D341Med (cell line): ENCODE measurements around the gene CHD2.

ENCODE experiments used
- DNase-seq: peaks from one replicate; pipeline ENCODE4 v3.0.0; 2012; ENCODE audit warnings: low spot score

The CHD2 gene

GRCh38 chr15:93068581-93069199 is 168.6 kb downstream of the CHD2 start:
- no peak for DNase-seq

- DNase-seq = no peak
Observed at GRCh38 chr15:93070132-93070531, 170.0 kb downstream of the CHD2 start.

- DNase-seq = no peak
Observed at GRCh38 chr15:93070551-93071296, 170.6 kb downstream of the CHD2 start.

DNA sequence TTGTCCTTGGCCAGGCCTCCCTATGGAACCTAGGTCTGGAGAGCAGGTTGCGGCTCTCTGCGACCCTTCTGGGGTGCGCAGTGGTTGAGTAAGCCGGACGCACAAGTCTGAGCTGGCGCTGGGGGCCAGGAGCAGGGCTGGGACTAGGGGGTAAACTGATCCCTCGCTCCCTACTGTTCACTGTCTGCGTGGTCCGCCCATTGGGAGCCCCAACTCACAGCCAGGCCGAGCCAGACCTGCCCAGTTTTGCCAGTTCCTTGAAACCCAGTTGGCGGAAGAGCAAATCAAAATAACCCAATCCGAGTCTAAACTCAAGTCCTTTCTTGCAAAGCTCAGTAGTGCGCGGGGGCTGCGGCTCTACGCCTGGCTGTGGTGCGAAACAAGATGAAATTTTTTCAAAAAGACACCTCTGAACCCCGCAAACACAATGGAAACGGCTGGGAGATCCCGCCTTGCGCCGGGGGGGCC is 171.4 kb downstream of the CHD2 start:
- no peak for DNase-seq

DNA sequence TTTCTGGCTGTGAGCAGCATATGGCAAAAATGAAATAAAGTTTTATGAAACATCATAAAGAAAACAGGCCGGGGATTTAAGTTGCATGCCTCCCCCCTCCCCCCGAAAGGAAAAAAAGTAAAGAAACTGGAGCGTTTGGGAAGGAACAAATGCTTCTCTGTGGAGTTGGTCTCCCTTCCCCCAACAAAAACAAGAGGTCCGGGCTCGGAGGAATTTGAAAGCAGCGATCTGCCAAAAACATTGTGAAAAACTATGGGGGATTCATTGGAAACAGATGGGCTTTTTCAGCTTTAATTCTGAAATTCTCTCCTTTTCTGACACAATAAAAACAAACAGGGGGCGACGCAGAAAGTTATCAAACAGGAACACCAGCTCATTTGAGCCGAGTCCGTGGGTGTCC is 171.9 kb downstream of the CHD2 start:
- DNase-seq = no peak

DNA sequence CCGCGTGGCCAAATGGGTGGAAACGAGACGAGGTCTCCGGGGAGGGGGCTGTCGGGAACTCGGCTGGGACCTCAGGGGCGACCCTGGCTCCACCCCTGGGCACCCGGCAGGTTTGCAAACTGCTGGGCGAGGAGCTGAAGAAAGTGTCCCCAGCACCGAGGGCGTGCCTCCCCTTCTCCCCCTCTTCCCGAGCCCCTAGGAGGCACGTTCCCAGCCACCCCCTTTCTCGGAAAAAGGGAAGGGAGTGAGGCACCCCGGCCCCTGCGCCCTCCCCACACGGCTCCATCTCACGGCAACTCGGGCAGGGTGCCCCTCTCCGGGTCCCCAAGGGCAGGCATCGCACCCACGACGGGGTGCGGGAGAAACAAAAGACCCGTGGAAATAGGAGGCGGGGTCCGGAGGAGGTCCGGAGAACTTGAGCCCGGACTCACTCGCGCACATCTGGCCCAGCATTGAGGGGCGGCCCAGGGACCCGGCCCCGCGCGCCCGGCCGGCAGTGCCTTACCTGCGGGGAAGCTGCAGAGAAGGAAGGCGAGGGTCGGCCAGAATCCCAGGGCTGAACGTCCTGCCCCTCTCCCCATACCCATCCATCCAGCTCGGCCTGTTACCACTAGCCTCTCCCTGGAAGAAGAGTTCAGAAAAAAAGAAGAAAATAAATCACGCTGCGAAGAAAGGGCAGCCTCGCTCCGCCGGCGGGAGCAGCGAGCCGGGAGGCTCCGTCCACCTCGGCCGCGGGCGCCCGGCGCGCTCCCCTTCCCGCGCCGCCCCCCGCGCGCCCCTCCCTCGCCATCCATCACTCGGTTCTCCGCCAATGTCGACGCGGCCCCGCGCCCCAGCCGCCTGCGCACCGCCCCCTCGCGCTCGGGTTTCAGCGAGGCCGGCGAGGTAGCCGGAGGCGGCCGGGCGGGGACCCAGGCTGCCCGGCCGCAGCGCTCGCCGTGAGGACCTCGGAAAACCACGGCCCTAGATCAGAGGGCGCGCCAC is 172.6 kb downstream of the CHD2 start:
- peak; percentile 81 for DNase-seq

DNA sequence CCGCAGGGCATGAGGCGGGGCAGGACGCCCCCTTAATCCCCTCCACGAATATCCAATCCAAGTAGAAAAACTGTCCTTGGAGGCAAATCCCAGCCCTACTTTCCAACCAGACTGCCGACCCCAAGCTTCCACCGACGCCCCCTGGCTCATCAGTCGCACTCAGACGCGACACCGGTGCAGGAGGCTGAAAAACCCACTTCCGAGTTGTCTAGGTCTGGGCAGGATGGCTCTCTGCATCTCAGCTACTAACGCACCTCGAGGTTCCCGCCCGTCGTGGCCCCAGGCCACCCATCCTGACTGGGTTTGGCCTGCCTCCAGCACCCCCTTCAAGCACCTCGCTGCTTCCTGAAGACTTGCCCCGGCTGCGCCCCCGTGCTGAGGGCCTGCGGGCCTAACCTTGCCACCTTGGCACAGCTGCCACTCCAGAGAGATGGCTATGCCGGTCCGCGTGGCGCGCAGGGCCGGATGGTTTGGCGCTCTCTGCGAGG is 173.4 kb downstream of the CHD2 start:
- DNase-seq = no peak

GRCh38 chr15:93074599-93074998 is 174.5 kb downstream of the CHD2 start:
- DNase-seq = no peak

- DNase-seq = no peak
Observed at GRCh38 chr15:93076217-93076616, 176.1 kb downstream of the CHD2 start.

- DNase-seq = no peak
Observed at GRCh38 chr15:93076875-93077274, 176.8 kb downstream of the CHD2 start.
